ENCODE data around the gene OTOGL.
"Not testable (repeated sequence)": the region's sequence is repeated elsewhere in the genome, so short reads cannot be mapped to it uniquely, and the experiment has no call there.

The OTOGL gene

GRCh38 chr12:80293759-80294158 is 194.4 kb downstream of the OTOGL start:
- DNase-seq: no peak

- DNase-seq: no peak
These were observed 199.9 kb downstream of the OTOGL start for GRCh38 chr12:80299219-80299618.

- no peak for DNase-seq
These were observed 200.6 kb downstream of the OTOGL start for GRCh38 chr12:80299976-80300375.

- not testable (repeated sequence) for DNase-seq
These were observed 208.1 kb downstream of the OTOGL start for GRCh38 chr12:80307436-80307835.

- DNase-seq: no peak
These were observed 213.9 kb downstream of the OTOGL start for GRCh38 chr12:80313209-80313608.

GRCh38 chr12:80314741-80315140 is 215.4 kb downstream of the OTOGL start:
- DNase-seq: no peak

GRCh38 chr12:80316222-80316621 is 216.9 kb downstream of the OTOGL start:
- DNase-seq: no peak

GRCh38 chr12:80317307-80317706 is 218.0 kb downstream of the OTOGL start:
- DNase-seq: no peak

GRCh38 chr12:80317899-80318298 is 218.6 kb downstream of the OTOGL start:
- DNase-seq: no peak

GRCh38 chr12:80320121-80320678 is 220.9 kb downstream of the OTOGL start:
- no peak for DNase-seq

GRCh38 chr12:80321653-80322052 is 222.3 kb downstream of the OTOGL start:
- DNase-seq: no peak

GRCh38 chr12:80325167-80325959 is 226.0 kb downstream of the OTOGL start:
- no peak for DNase-seq

GRCh38 chr12:80332827-80333226 is 233.5 kb downstream of the OTOGL start:
- no peak for DNase-seq

- DNase-seq: no peak
These were observed 253.1 kb downstream of the OTOGL start for GRCh38 chr12:80352474-80352873.

- no peak for DNase-seq
These were observed 253.9 kb downstream of the OTOGL start for GRCh38 chr12:80353254-80353653.

GRCh38 chr12:80356097-80356496 is 256.8 kb downstream of the OTOGL start:
- DNase-seq: no peak

GRCh38 chr12:80359703-80360102 is 260.4 kb downstream of the OTOGL start:
- no peak for DNase-seq

GRCh38 chr12:80364056-80364455 is 264.7 kb downstream of the OTOGL start:
- no peak for DNase-seq

- no peak for DNase-seq
These were observed 274.3 kb downstream of the OTOGL start for GRCh38 chr12:80373666-80374065.

- DNase-seq: no peak
These were observed 275.3 kb downstream of the OTOGL start for GRCh38 chr12:80374615-80375014.

- no peak for DNase-seq
These were observed 277.9 kb downstream of the OTOGL start for GRCh38 chr12:80377140-80377794.

- no peak for DNase-seq
These were observed 281.8 kb downstream of the OTOGL start for GRCh38 chr12:80381121-80381520.

GRCh38 chr12:80382254-80382653 is 282.9 kb downstream of the OTOGL start:
- no peak for DNase-seq

GRCh38 chr12:80400571-80400991 is 301.2 kb downstream of the OTOGL start:
- DNase-seq: no peak
